ENCODE measurements around the gene TUBG1. TPM values are rescaled to one million over a fixed set of nuclear protein-coding genes. Genes with fewer than 3 reads are reported as not detected.

TUBG1 gene
- total and polyA plus RNA-seq, 9 of the 15 experiments (the other 6 are each of a cell fraction or from before 2014, with no cell fraction given), result 33.1 to 147 (median 66.0) TPM

- TF ChIP-seq EGR1 (conservative IDR thresholded peaks at IDR 0.05), result peak; percentile 76
- no peak for TF ChIP-seq SLC30A9 (CRISPR knock-in tag; IDR thresholded peaks at IDR 0.05)
- peak; percentile 46; the same call in 1 of the 2 replicates for TF ChIP-seq TFAP4 (CRISPR knock-in tag; IDR thresholded peaks at IDR 0.05; ENCODE audit: borderline replicate concordance)
- TF ChIP-seq CSDE1 (IDR thresholded peaks at IDR 0.05), result peak in 1 of 2 experiments; percentile 77; a peak in 2 of 4 replicates
- no peak; the same call in none of the 2 replicates for TF ChIP-seq NFIC (IDR thresholded peaks at IDR 0.05)
- TF ChIP-seq ZC3H4 (CRISPR knock-in tag; IDR thresholded peaks at IDR 0.05; ENCODE audit: borderline replicate concordance), result no peak
- TF ChIP-seq ZNF398 (CRISPR knock-in tag; IDR thresholded peaks at IDR 0.05), result no peak
- peak; percentile 44 to 97; a peak in 3 of 4 replicates for TF ChIP-seq MAZ (CRISPR knock-in tag; conservative IDR thresholded peaks at IDR 0.05 in 1 of 2, IDR thresholded peaks at IDR 0.05 in 1 of 2)
- TF ChIP-seq ZNF395 (CRISPR knock-in tag; IDR thresholded peaks at IDR 0.05), result peak; percentile 79
- peak; percentile 63; the same call in 1 of the 2 replicates for TF ChIP-seq CHD2 (IDR thresholded peaks at IDR 0.05; ENCODE audit: low read depth, low read length)
- TF ChIP-seq SMC3 (conservative IDR thresholded peaks at IDR 0.05; ENCODE audit: insufficient read depth, low read depth, low read length), result 0 out of 2 replicates have a peak, but pooled peaks have one; percentile 19
- no peak for TF ChIP-seq TEAD2 (tag; IDR thresholded peaks at IDR 0.05)
- TF ChIP-seq JUN (IDR thresholded peaks at IDR 0.05; ENCODE audit: borderline replicate concordance, low read depth, low read length), result peak; percentile 30; the same call in 1 of the 2 replicates
- no peak for TF ChIP-seq JUN (CRISPR knock-in tag; IDR thresholded peaks at IDR 0.05; ENCODE audit: borderline replicate concordance)
- peak; percentile 96 for TF ChIP-seq RB1 (IDR thresholded peaks at IDR 0.05; ENCODE audit: low read depth)
- TF ChIP-seq PHF8 (IDR thresholded peaks at IDR 0.05; ENCODE audit: borderline replicate concordance, low read length), result peak; percentile 81; the same call in 1 of the 2 replicates
- peak; percentile 75; the same call in 1 of the 2 replicates for TF ChIP-seq NKRF (IDR thresholded peaks at IDR 0.05; ENCODE audit: borderline replicate concordance)
- peak; percentile 95 for TF ChIP-seq E2F3 (CRISPR knock-in tag; IDR thresholded peaks at IDR 0.05)
- 0 out of 2 replicates have a peak, but pooled peaks have one; percentile 15 for TF ChIP-seq FOSL1 (tag; conservative IDR thresholded peaks at IDR 0.05)
- TF ChIP-seq CXXC5 (CRISPR knock-in tag; IDR thresholded peaks at IDR 0.05), result peak; percentile 68
- peak; percentile 66 for TF ChIP-seq CREB1 (IDR thresholded peaks at IDR 0.05)
- peak; percentile 57 for TF ChIP-seq CREB1 (CRISPR knock-in tag; IDR thresholded peaks at IDR 0.05)
Measured at GRCh38 chr17:42577532-42578281, 31.8 kb upstream of the TUBG1 start, which contains the start of gene PSMC3IP (continued).
